Neural progenitor cell (in vitro differentiated cells): ENCODE results near the gene CMPK1.

Experiments used
- EZH2 ChIP-seq: fragments of 200-600 bp; sonication (generic); IDR thresholded peaks from 2 replicates; pipeline ENCODE4 v1.6.1; 2017; ENCODE audit warnings: antibody characterized with exemption, mild to moderate bottlenecking, moderate library complexity
- TF ChIP-seq, protein P1 (sequence below): fragments of 200-600 bp; sonication (generic); IDR thresholded peaks from 2 replicates; pipeline ENCODE4 v1.5.1; 2017; ENCODE audit warnings: antibody characterized with exemption, mild to moderate bottlenecking

- TF ChIP-seq, protein P1, sequence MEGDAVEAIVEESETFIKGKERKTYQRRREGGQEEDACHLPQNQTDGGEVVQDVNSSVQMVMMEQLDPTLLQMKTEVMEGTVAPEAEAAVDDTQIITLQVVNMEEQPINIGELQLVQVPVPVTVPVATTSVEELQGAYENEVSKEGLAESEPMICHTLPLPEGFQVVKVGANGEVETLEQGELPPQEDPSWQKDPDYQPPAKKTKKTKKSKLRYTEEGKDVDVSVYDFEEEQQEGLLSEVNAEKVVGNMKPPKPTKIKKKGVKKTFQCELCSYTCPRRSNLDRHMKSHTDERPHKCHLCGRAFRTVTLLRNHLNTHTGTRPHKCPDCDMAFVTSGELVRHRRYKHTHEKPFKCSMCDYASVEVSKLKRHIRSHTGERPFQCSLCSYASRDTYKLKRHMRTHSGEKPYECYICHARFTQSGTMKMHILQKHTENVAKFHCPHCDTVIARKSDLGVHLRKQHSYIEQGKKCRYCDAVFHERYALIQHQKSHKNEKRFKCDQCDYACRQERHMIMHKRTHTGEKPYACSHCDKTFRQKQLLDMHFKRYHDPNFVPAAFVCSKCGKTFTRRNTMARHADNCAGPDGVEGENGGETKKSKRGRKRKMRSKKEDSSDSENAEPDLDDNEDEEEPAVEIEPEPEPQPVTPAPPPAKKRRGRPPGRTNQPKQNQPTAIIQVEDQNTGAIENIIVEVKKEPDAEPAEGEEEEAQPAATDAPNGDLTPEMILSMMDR: no peak
- no peak for TF ChIP-seq EZH2
Measured at GRCh38 chr1:47389731-47390130, 56.1 kb downstream of the CMPK1 start.
